ENCODE results near the gene GDF15. TPM values are rescaled to one million over a fixed set of nuclear protein-coding genes. Genes with fewer than 3 reads are reported as not detected.

GDF15 gene
- polyA plus RNA-seq, 2 of the 4 experiments (the other 2 are of a cell fraction), result 56.9 to 78.5 TPM

DNA sequence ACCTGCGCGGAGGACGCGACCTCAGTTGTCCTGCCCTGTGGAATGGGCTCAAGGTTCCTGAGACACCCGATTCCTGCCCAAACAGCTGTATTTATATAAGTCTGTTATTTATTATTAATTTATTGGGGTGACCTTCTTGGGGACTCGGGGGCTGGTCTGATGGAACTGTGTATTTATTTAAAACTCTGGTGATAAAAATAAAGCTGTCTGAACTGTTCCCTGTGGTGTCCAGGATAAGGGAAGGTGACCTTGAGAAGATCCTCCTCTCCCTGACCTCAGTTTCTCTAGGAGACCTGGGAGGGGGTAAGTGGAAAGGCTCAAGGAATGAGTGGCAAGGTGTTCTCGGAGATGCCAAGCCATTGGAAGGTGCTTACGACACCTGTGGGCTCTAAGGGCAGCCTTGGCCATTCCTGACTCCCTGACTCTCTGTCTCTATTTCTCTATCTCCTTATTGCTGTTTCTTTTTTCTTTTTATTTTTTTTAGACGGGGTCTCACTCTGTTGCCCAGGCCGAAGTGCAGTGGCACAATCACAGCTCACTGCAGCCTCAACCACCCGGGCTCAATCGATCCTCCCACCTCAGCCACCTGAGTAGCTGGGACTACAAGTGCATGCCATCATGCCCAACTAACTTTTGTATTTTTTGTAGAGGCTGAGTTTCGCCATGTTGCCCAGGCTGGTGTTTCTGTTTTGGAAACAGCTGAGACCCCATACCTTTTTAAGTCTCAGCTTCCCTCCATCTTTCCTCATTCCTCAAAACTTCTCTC lies 3.2 kb downstream of the GDF15 start:
- 81% methylated on average over 13 of the region's 13 CpGs for WGBS (ENCODE audit: missing lambda C conversion rate)
- peak overlapping the region; percentile 97 to 99 for H3K27ac ChIP-seq
- H3K4me2 ChIP-seq, result peak overlapping the region; percentile 92
- ChIA-PET POLR2A (interaction anchor here (0.6 to 1.1 kb wide), 3 partner anchors 9 to 36 kb away, joined by 3 to 5 read pairs (median 4); no protein-coding TSS in a partner anchor), CTCF (interaction anchor here (0.7 to 7.5 kb wide), 25 partner anchors 8 to 137 kb away, joined by 3 to 75 read pairs (median 9); partner anchors contain the start of genes LRRC25 and SSBP4)
- peaks cover 23% of the 10 kb centered on the region for H3K4me1 ChIP-seq
- no peak for DNase-seq (ENCODE audit: low read depth in 1 of 2, low spot score in 1 of 2)
- no peak for FAIRE-seq
- ATAC-seq, result no peak
- H3K4me3 ChIP-seq, result peak overlapping the region; percentile 98
- TF ChIP-seq JUN (IDR thresholded peaks at IDR 0.05) (peak in 1 of 2 experiments; percentile 27; a peak in 1 of 5 replicates), HDAC2 (IDR thresholded peaks at IDR 0.05) (0 out of 2 replicates have a peak, but pooled peaks have one; percentile 55), PHF8 (IDR thresholded peaks at IDR 0.05; ENCODE audit: borderline replicate concordance, low read depth) (no peak), KDM1A (IDR thresholded peaks at IDR 0.05; ENCODE audit: low read depth) (peak; percentile 72; the same call in 1 of the 2 replicates), CEBPB (IDR thresholded peaks at IDR 0.05) (no peak)
- no peaks in the 10 kb centered on the region for H3K9me3 ChIP-seq

DNA sequence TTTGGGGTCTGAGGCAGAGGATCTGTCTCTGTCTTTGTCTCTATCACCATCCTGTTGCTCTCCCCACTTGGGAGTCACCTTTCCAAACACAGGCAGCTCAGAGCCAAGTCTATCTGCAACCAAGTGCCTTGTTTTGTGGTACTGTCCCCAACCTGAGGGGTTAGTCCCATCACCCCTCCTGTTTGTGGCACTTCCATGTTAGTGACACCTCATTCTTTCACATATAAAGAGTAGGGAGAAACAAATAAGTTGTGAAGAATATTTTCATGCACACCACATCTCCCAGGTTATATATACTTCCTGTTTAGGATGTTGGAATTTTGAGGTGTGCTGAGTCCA lies 3.7 kb downstream of the GDF15 start:
- no peak for ATAC-seq
- Histone ChIP-seq H3K9me3 (no peaks in the 10 kb centered on the region), H3K4me3 (peak overlapping the region; percentile 98), H3K4me1 (peaks cover 23% of the 10 kb centered on the region), H3K27ac (peak overlapping the region; percentile 97 to 99), H3K4me2 (peak overlapping the region; percentile 92)
- CTCF ChIA-PET, result interaction anchor here (0.8 to 7.5 kb wide), 12 partner anchors 9 to 115 kb away, joined by 4 to 75 read pairs (median 12); partner anchors contain the start of gene SSBP4
- no peak for TF ChIP-seq ZSCAN20 (CRISPR knock-in tag; IDR thresholded peaks at IDR 0.05)
- no peak for TF ChIP-seq HDAC2 (IDR thresholded peaks at IDR 0.05)
- TF ChIP-seq SREBF2 (IDR thresholded peaks at IDR 0.05), result no peak
- TF ChIP-seq HOXB5 (CRISPR knock-in tag; IDR thresholded peaks at IDR 0.05), result no peak
- TF ChIP-seq FOSB (CRISPR knock-in tag; IDR thresholded peaks at IDR 0.05), result no peak
- TF ChIP-seq, protein P1, sequence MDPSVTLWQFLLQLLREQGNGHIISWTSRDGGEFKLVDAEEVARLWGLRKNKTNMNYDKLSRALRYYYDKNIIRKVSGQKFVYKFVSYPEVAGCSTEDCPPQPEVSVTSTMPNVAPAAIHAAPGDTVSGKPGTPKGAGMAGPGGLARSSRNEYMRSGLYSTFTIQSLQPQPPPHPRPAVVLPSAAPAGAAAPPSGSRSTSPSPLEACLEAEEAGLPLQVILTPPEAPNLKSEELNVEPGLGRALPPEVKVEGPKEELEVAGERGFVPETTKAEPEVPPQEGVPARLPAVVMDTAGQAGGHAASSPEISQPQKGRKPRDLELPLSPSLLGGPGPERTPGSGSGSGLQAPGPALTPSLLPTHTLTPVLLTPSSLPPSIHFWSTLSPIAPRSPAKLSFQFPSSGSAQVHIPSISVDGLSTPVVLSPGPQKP (IDR thresholded peaks at IDR 0.05; ENCODE audit: low read depth, low read length), result no peak
- no peak for TF ChIP-seq ZFP36 (IDR thresholded peaks at IDR 0.05; ENCODE audit: borderline replicate concordance, partially characterized antibody)
- no peak for TF ChIP-seq POLR2AphosphoS2 (conservative IDR thresholded peaks at IDR 0.05; ENCODE audit: low read length)
- TF ChIP-seq MAFK (IDR thresholded peaks at IDR 0.05; ENCODE audit: partially characterized antibody), result no peak
- no peak for TF ChIP-seq BHLHE40 (IDR thresholded peaks at IDR 0.05; ENCODE audit: low read depth, low read length)
- no peak for FAIRE-seq
- POLR2A ChIA-PET, result interaction anchor here (0.8 to 1.8 kb wide), 4 partner anchors 9 to 25 kb away, joined by 5 to 10 read pairs (median 6); no protein-coding TSS in a partner anchor
- DNase-seq (ENCODE audit: low read depth in 1 of 2, low spot score in 1 of 2), result no peak

GRCh38 chr19:18390065-18390907 lies 4.3 kb downstream of the GDF15 start:
- DNase-seq (ENCODE audit: low read depth in 1 of 2, low spot score in 1 of 2) (peak in 1 of 2 experiments; percentile 83), ATAC-seq (peak; percentile 17 to 37), FAIRE-seq (no peak)
- H3K9me3 ChIP-seq, result no peaks in the 10 kb centered on the region
- H3K4me3 ChIP-seq, result peak overlapping the region; percentile 98
- H3K4me1 ChIP-seq, result peaks cover 17% of the 10 kb centered on the region
- H3K4me2 ChIP-seq, result peak overlapping the region; percentile 92
- peak overlapping the region; percentile 97 to 99 for H3K27ac ChIP-seq
- CTCF ChIA-PET, result interaction anchor here (1.0 to 7.5 kb wide), 10 partner anchors 9 to 67 kb away, joined by 3 to 75 read pairs (median 10); partner anchors contain the start of genes LSM4 and SSBP4
- POLR2A ChIA-PET, result interaction anchor here (1.2 to 1.8 kb wide), 9 partner anchors 10 to 51 kb away, joined by 3 to 10 read pairs (median 6); no protein-coding TSS in a partner anchor
- WGBS (ENCODE audit: missing lambda C conversion rate), result 86% methylated on average over 6 of the region's 6 CpGs
- peak; percentile 42 for TF ChIP-seq POLR2AphosphoS2 (conservative IDR thresholded peaks at IDR 0.05; ENCODE audit: low read length)
- TF ChIP-seq RNF2 (IDR thresholded peaks at IDR 0.05; ENCODE audit: borderline replicate concordance, low read depth), result no peak
- no peak for TF ChIP-seq NR3C1 (IDR thresholded peaks at IDR 0.05)
- no peak for TF ChIP-seq ZC3H11A (IDR thresholded peaks at IDR 0.05)
- peak; percentile 93 for TF ChIP-seq HOXA7 (CRISPR knock-in tag; IDR thresholded peaks at IDR 0.05)
- peak; percentile 65 for TF ChIP-seq RARB (CRISPR knock-in tag; IDR thresholded peaks at IDR 0.05)
- TF ChIP-seq, protein P2, sequence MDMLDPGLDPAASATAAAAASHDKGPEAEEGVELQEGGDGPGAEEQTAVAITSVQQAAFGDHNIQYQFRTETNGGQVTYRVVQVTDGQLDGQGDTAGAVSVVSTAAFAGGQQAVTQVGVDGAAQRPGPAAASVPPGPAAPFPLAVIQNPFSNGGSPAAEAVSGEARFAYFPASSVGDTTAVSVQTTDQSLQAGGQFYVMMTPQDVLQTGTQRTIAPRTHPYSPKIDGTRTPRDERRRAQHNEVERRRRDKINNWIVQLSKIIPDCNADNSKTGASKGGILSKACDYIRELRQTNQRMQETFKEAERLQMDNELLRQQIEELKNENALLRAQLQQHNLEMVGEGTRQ (IDR thresholded peaks at IDR 0.05), result no peak
- no peak for TF ChIP-seq MAZ (IDR thresholded peaks at IDR 0.05; ENCODE audit: borderline replicate concordance, low read depth, low read length)
- TF ChIP-seq TP53 (CRISPR knock-in tag; IDR thresholded peaks at IDR 0.05), result peak; percentile 21; the same call in 1 of the 2 replicates
- TF ChIP-seq, protein P3, sequence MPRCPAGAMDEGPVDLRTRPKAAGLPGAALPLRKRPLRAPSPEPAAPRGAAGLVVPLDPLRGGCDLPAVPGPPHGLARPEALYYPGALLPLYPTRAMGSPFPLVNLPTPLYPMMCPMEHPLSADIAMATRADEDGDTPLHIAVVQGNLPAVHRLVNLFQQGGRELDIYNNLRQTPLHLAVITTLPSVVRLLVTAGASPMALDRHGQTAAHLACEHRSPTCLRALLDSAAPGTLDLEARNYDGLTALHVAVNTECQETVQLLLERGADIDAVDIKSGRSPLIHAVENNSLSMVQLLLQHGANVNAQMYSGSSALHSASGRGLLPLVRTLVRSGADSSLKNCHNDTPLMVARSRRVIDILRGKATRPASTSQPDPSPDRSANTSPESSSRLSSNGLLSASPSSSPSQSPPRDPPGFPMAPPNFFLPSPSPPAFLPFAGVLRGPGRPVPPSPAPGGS (IDR thresholded peaks at IDR 0.05), result peak; percentile 86; the same call in 2 of the 3 replicates
- TF ChIP-seq JUN (IDR thresholded peaks at IDR 0.05), result peak; percentile 94 to 97
- TF ChIP-seq MAFK (IDR thresholded peaks at IDR 0.05; ENCODE audit: partially characterized antibody), result no peak
- TF ChIP-seq EHF (CRISPR knock-in tag; IDR thresholded peaks at IDR 0.05), result no peak
- TF ChIP-seq ZNF302 (CRISPR knock-in tag; IDR thresholded peaks at IDR 0.05), result no peak
- no peak for TF ChIP-seq SMC3 (IDR thresholded peaks at IDR 0.05)
- 0 out of 5 replicates have a peak, but pooled peaks of 1 of the 2 experiments have one; percentile 12 for TF ChIP-seq RAD21 (conservative IDR thresholded peaks at IDR 0.05 in 1 of 2, IDR thresholded peaks at IDR 0.05 in 1 of 2)
- TF ChIP-seq PHF8 (IDR thresholded peaks at IDR 0.05; ENCODE audit: borderline replicate concordance, low read depth), result no peak
- no peak for TF ChIP-seq RCOR1 (IDR thresholded peaks at IDR 0.05; ENCODE audit: low read depth, low read length)

Measured in A549 (cell line).